Nucleus accumbens (tissue), 56 donors: ENCODE measurements around the gene AARSD1.
"Not testable (repeated sequence)": the region's sequence is repeated elsewhere in the genome, so short reads cannot be mapped to it uniquely, and the experiment has no call there.

Experiments
- DNase-seq, 56 donors: peaks; one replicate each; lab custom pipeline; 2025; lab: John Stamatoyannopoulos, UW

Gene AARSD1, protein sequence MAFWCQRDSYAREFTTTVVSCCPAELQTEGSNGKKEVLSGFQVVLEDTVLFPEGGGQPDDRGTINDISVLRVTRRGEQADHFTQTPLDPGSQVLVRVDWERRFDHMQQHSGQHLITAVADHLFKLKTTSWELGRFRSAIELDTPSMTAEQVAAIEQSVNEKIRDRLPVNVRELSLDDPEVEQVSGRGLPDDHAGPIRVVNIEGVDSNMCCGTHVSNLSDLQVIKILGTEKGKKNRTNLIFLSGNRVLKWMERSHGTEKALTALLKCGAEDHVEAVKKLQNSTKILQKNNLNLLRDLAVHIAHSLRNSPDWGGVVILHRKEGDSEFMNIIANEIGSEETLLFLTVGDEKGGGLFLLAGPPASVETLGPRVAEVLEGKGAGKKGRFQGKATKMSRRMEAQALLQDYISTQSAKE

DNA sequence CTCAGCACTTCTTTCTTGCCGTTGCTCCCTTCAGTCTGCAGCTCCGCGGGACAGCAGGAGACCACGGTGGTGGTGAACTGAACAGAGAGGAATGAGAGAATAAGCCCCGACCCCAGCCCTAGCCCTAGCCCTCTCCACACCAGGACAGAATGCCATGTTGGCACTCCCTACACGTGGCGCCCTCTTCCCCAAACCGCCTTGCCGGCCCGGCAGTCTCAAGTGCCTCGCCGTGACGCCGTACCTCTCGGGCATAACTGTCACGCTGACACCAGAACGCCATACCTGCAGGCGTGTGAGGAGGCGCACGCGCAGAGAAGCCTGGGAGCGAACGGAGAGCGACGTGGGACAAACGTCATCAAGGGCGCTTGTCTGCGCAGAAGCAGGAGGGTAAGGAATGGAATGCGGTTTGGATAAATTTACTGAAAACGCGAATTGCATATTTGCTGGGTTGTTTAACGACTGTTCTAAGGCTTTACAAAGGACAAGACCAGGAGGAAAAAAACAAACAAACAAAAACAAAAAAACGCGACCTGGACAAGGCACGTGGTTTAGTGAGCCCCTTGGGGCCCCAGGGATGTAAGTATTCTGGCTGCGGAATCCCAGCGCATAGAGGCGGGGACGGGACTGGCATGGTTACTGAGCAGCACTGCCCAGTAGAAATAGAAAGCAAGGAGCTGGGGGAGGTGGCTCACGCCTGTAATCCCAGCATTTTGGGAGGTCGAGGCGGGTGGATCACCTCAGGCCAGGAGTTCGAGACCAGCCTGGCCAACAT, at the start of gene AARSD1:
TSS of gene AARSD1 (minus strand) at position 294 of the 772 bp plus-strand sequence. CDS start at position 280, 14 bp downstream.
- DNase-seq, result peak; percentile 37 to 93 (median 82)

DNA sequence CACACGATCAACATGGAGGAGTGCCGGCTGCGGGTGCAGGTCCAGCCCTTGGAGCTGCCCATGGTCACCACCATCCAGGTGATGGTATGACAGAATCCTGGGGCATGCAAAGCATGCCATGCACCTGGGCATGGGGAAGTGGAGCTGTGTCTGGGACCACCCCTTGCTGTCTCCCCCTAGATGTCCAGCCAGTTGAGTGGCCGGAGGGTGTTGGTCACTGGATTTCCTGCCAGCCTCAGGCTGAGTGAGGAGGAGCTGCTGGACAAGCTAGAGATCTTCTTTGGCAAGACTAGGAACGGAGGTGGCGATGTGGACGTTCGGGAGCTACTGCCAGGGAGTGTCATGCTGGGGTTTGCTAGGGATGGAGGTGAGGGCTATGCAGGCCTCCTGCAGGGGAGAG, 49.0 kb upstream of the AARSD1 start:
- no peak for DNase-seq

DNA sequence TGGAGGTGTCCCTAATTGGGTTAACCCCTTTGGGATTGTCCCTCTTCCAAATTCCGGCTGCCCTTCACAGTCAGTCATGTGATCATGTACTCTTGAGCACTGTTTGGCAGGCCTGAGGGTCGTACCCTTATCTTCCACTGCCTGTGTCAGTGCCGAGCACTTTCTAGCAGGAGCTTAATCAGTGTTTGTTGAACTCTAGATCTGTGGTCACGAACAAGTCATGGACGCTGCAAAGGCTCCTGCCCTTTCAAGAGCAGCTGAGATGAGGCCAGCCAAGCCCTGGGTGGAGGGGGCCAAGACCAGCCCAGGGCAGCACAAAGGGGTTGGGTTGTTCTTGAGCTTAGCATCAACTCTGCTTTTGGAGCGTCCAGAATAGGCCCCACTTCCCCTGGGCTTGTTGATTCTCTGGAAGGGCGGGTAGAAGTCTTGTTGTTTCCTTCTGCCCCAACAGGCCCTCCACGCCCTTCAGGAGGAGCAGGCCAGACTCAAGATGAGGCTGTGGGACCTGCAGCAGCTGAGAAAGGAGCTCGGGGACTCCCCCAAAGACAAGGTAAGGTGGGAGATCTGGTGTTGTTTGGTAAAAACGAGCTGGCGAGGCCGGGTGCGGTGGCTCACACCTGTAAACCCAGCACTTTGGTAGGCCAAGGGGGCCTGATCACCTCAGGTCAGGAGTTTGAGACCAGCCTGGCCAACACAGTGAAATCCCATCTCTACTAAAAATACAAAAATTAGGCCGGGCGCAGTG, 47.6 kb upstream of the AARSD1 start:
- no peak for DNase-seq

DNA sequence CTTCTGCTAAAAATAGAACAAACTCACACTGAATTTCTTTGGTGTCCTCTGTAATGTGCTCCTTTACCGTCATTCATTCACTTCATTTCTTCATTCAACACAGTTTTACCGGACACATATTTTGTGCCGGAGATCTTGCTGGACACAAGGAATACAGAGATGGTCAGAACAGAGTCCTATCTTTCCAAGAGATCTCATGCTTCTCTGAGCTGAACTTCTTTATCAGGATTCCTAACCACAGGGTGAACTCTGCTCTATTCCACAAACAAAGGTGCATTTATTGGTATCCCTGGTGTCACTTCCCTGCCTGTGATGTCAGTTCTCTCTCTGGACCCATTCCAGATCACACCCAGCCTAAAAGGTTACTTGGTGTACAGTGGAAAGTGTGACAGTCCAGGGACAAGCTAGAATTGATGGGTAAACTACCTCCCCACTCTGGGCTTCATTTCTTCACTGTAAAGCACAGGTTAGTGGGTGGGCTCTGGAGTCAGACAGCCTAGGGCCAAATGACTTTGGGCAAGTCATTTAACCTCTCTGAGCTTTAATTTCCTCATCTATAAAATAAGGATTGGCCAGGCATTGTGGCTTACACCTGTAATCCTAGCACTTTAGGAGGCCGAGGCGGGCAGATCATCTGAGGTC, 46.5 kb upstream of the AARSD1 start:
- DNase-seq, result no peak

DNA sequence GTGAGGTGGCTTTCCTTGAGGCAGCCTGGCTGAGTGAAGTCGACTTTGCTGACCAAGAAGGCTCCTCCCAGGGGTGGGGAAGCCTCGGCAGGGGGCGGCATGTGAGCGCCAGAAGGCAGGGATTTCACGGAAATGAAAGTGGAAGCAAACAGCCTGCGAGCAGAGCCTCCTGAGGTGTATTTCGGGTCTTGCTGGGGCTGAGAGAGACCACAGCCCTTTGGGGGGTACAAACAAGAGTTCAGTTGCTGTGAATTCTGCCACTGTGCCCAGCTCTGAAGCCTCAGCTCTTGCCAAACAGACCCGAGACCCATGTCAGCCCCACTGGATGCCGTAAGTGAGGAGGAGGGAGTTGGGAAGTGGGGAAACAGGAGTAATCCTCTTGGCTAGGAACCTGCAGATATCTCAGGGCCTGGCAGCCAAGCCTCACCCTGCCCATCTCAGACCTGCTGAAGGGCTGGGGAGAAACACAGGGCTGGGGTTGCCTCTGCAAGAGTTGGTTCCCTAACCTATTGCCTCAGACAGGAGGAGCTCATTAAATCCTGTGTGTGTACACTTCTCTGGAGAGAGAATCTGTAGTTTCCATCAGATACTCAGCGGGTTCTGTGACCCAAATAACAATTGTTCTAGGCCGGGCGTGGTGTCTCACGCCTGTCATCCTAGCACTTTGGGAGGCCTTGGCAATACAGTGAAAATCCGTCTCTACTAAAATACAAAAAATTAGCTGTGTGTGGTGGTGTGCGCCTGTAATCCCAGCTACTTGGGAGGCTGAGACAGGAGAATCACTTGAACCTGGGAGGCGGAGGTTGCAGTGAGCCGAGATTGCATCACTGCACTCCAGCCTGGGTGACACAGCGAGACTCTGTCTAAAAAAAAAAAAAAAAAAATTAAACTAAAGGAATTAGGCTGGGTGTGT, 42.6 kb upstream of the AARSD1 start, which contains the start of gene IFI35:
TSS of gene IFI35 (plus strand) at position 146 of the 913 bp plus-strand sequence. CDS start at position 310, 164 bp downstream.
- peak in 48 of 56 donors; percentile 19 to 83 (median 56) for DNase-seq

DNA sequence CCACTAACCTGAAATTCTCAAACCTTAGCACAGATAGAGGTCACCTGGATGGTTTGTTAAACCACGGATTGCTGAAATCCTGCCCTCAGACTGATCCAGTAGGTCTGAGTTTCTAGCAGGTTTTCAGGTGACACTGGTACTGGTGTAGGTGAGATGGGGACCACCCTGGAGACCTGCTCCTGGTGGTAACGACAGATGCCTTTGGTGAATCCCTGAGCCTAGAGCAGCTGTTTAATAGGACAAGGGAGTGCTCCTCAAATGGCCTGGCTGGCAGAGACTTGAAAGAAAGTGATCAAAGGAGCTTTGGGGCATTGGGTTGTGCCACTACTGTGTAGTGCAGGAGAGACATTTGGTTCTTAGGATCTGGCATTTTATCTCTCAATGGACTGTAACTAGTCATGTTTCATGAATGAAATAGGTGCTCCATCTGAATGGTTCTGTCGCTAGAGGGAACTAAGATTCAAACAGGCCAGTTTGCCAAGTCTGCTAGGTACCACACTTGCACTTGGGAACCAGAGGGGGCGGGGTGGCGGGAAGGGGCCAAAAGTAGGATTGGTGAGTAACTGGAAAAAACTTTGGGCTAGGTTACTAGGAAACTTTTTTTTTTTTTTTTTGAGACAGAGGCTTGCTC, 39.4 kb upstream of the AARSD1 start:
- no peak for DNase-seq

DNA sequence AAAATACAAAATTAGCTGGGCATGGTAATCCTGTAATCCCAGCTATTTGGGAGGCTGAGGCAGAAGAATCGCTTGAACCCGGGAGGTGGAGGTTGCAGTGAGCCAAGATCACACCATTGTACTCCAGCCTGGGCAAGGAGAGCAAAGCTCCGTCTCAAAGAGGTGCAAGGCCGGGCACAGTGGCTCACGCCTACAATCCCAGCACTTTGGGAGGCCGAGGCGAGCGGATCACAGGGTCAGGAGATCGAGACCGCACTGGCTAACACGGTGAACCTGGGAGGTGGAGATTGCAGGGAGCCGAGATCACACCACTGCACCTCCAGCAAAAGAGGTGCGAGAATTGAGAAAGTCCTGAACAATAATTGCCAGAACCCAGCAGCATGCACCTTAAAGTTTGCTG, 36.6 kb upstream of the AARSD1 start:
- not testable (repeated sequence) for DNase-seq

DNA sequence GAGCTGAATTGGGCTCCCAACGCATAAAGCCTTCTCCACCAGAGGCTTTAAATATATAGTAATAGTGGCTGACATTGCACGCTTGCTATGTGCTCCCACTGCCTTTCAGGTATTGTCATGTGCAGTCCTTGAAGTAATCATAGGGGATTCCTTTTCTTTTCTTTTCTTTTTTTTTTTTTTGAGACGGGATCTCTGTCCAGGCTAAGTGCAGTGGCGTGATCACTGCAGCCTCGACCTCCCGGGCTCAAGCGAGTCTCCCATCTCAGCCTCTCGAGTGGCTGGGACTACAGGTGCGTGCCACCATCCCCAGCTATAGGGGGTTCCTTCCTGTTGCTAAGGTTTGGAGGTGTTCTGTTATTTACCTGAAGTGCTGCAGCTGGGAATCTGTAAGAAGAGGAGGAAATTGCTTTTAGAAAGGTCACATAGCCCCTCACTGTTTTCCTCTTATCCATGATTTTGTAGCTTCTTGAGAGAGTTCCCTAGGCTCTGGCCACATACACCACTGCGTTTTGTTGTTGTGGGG, 34.8 kb upstream of the AARSD1 start:
- DNase-seq, result no peak

DNA sequence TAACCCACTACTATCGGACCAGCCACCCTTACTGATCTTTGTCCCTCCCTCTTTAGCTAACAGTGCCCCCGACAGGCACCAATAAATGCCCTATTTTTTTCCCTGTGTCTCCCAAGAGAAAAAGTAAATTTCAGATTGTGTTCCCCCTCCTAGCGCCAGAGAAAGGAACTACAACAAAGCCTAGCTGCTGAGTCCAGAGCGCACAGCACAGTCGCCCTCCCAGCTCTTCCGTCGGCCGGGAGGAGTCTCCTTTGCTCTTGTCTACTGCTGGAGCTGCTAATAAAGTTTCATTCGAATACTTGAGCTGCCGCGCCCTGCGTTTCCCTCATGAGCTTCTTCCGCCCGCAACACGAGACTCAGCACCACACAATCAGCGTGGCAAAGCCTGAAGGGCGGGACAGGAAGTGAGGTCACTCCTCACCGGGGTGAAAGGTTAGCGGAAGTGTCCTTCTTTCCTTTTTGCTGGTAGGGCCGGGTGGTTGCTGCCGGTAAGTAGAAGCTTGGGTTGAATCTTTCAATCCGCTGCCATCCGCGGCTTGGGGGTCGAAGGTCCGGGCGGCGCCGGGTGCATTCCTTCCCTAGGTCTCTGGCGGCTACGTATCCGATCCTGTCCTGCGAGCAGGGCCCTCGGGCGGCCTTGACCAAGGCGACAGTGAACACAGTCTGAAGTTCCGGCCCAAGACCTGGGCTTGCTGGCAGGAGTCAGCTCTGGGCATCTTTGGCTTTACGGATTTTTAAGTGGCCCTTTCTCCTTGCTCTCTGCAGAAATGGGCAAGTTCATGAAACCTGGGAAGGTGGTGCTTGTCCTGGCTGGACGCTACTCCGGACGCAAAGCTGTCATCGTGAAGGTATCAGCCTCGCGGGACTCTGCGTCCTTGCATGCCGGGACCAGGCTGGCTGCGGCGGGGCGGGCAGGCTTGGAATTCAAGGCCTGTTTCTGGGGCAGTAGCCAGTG, 34.0 kb upstream of the AARSD1 start, which contains the start of gene RPL27:
TSS of gene RPL27 (plus strand) at position 436 of the 955 bp plus-strand sequence. CDS start at position 768, 332 bp downstream.
- peak; percentile 82 to 100 (median 98) for DNase-seq

DNA sequence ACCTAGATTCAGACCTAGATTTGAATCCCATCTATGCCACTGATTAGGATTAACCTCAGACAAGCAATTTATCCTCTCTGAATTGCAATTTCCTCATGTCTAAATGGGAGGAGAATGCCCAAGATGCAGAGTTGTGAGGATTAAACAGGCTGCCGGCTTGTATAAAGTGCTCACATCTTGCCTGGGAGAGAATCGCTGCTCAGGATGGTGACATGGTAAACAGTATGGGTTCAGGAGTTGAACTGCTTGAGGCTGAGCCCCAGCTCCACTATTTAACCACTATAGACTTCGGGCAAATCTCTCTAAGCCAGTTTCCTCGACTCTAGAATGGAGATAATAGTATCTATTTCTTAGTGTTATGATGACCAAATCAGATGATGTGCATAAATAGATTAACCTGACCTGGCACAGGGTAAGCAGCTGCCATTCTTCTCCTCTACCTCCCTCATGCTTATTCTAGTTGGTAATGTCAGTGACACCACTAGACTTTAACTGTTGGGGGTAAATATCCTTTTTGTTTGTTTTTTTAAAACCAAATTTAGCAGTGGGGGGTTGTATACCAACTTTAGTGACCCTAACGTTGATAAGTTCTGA, 33.2 kb upstream of the AARSD1 start:
- no peak for DNase-seq

DNA sequence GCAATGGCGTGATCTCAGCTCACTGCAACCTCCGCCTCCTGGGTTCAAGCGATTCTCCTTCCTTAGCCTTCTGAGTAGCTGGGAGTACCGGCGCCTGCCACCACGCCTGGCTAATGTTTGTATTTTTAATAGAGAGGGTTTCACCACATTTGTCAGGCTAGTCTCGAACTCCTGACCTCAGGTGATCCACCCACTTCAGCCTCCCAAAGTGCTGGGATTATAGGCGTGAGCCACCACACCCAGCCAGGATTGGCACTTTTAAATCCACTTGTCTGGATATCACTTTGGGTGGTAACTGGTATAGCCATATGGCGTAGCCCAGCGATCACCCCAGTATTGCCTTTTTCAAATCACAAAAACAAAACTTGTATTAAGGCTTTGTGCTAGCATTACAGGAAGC, 29.7 kb upstream of the AARSD1 start:
- DNase-seq, result not testable (repeated sequence)

DNA sequence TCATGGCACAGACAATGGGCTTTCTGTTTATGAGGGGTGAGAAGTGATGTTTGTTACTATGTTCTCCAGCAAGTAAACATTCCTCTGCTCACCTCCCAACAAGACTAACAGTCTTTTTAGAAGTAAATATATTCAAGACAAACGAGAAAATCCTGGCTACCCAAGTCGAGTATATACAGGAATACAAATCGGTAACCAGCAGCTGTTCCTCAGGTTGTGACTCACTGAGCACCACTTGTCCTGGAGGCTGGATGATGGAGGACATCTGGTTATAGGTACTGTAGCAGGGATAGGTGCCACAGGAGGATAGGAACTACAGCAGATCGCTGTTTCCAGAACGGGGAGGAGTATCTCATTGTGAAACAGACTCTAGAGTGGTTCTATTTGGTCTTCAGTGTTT, 28.6 kb upstream of the AARSD1 start:
- DNase-seq, result no peak

DNA sequence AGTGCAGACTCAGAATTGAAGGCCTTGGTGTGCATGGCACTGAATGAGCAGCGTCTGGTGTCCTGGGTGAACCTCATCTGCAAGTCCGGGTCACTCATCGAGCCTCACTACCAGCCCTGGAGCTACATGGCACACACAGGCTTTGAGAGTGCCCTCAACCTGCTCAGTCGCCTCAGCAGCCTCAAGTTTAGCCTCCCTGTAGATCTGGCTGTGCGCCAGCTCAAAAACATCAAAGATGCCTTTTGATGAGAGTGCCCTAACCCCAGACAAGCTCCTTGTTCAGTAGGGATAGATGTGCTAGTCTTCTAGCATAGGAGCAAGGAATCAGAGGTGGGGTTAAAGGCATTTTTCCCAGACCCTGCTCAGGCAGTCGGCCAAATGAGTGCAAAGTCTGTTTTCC, 27.2 kb upstream of the AARSD1 start:
- no peak for DNase-seq

DNA sequence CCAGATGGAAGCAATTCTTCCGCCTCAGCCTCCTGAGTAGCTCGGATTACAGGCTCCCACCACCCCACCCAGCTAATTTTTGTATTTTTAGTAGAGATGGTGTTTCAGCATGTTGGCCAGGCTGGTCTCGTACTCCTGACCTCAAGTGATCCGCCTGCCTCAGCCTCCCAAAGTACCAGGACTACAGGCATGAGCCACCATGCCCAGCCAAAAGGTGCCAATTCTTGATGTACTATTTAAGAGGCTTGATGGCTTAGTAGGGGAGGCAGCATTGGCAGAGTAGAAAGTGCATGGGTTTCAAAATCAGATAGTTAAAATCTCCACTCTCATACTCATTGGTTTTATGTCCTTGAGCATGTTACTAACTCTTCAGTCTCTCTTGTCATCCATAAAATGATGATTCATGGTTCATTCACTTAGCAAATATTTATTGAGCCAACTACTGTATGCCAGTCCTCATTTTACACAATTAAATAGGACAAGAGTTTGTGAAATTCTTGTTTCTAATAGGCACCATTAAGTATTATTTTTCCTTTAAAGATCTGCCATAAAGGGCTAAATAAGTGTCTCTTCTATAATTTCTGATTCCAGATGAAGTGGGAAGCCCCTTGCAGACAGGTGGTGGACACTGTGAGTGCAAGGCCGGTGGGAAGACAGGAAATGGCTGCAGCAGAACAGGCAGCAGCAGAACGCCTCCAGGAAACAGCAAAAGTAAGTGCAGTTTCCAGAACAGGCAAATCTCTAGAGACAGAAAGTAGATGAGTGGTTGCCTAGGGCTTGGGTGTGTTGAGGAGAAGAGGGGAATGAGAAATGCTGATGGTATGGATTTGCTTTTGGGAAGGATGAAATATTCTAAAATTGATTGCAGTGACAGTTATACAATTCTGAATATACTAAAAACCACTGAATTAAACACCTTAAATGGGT, 25.7 kb upstream of the AARSD1 start:
- no peak for DNase-seq

DNA sequence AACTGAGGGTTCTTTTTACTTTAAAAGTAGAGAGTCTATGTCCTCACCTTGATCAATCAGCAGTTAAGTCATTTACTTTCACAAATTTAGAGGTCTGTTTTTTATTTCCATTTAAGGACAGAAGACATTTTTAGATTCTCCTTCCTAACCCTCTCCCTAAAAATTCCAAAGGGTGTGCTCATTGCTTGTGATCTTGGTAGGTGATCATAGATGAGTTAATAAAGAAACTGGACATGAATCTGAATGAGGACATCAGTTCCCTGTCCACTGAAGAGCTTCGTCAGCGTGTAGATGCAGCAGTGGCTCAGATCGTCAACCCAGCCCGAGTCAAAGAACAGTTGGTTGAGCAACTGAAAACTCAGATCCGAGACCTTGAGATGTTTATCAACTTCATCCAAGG, 24.9 kb upstream of the AARSD1 start:
- DNase-seq, result no peak

DNA sequence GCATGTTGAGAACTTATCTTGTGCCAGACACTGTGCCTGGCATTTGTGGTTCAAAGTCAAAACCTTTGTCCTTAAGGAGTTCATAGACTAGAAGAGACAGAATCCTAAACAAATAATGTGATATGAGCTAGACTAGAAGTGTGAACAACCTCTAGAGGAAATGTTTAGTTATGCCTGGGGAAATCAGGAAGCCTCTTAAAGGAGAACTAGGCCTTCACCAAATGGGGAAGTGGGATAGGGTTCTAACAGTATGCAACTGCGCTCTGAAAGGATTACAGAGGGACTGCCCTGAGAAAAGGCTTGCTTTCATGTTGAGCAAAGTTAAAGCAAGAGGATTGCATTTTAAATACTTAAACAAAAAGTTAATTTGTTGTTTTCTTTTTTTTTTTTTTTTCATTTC, 21.0 kb upstream of the AARSD1 start:
- no peak for DNase-seq
